Measurements from ENCODE around the gene PLXNA2.

The PLXNA2 gene

GRCh38 chr1:208149776-208150514, 94.2 kb downstream of the PLXNA2 start:
- no peak for TF ChIP-seq ISL1 (CRISPR knock-in tag; IDR thresholded peaks at IDR 0.05)
- no peak for TF ChIP-seq TCF4 (CRISPR knock-in tag; IDR thresholded peaks at IDR 0.05; ENCODE audit: borderline replicate concordance)
- no peak for TF ChIP-seq OSR1 (CRISPR knock-in tag; IDR thresholded peaks at IDR 0.05)
- TF ChIP-seq SNAI2 (CRISPR knock-in tag; IDR thresholded peaks at IDR 0.05), result no peak
- TF ChIP-seq ZNF565 (CRISPR knock-in tag; conservative IDR thresholded peaks at IDR 0.05; ENCODE audit: low read depth), result no peak
- TF ChIP-seq ARNTL (CRISPR knock-in tag; IDR thresholded peaks at IDR 0.05; ENCODE audit: borderline replicate concordance, low read depth), result no peak
- no peak for TF ChIP-seq CREB5 (CRISPR knock-in tag; IDR thresholded peaks at IDR 0.05; ENCODE audit: low read depth)
- TF ChIP-seq CSDC2 (CRISPR knock-in tag; IDR thresholded peaks at IDR 0.05), result no peak
- no peak for TF ChIP-seq ZFP3 (CRISPR knock-in tag; IDR thresholded peaks at IDR 0.05)
- TF ChIP-seq GLIS3 (CRISPR knock-in tag; IDR thresholded peaks at IDR 0.05), result no peak
- no peak for TF ChIP-seq TOX (CRISPR knock-in tag; IDR thresholded peaks at IDR 0.05; ENCODE audit: borderline replicate concordance)
- TF ChIP-seq ZFP30 (CRISPR knock-in tag; IDR thresholded peaks at IDR 0.05), result no peak
- no peak for TF ChIP-seq BACH2 (CRISPR knock-in tag; IDR thresholded peaks at IDR 0.05; ENCODE audit: borderline replicate concordance)
- no peak for TF ChIP-seq POU6F1 (CRISPR knock-in tag; IDR thresholded peaks at IDR 0.05; ENCODE audit: borderline replicate concordance, low read depth)
- TF ChIP-seq PPARA (CRISPR knock-in tag; IDR thresholded peaks at IDR 0.05; ENCODE audit: borderline replicate concordance), result no peak
- TF ChIP-seq ESRRG (CRISPR knock-in tag; IDR thresholded peaks at IDR 0.05), result no peak
- no peak for TF ChIP-seq ZC3H10 (CRISPR knock-in tag; IDR thresholded peaks at IDR 0.05)
- ATAC-seq, result no peak

GRCh38 chr1:208149213-208149612, 95.0 kb downstream of the PLXNA2 start:
- TF ChIP-seq ZNF565 (CRISPR knock-in tag; conservative IDR thresholded peaks at IDR 0.05; ENCODE audit: low read depth) (no peak), RARB (CRISPR knock-in tag; IDR thresholded peaks at IDR 0.05) (no peak), TCF4 (CRISPR knock-in tag; IDR thresholded peaks at IDR 0.05; ENCODE audit: borderline replicate concordance) (no peak), TSHZ2 (CRISPR knock-in tag; IDR thresholded peaks at IDR 0.05) (no peak), BACH2 (CRISPR knock-in tag; IDR thresholded peaks at IDR 0.05; ENCODE audit: borderline replicate concordance) (no peak), CREB5 (CRISPR knock-in tag; IDR thresholded peaks at IDR 0.05; ENCODE audit: low read depth) (no peak), ZC3H10 (CRISPR knock-in tag; IDR thresholded peaks at IDR 0.05) (no peak)
- ATAC-seq, result no peak

GRCh38 chr1:208148380-208148779, 95.8 kb downstream of the PLXNA2 start:
- TF ChIP-seq GLIS3 (CRISPR knock-in tag; IDR thresholded peaks at IDR 0.05), result no peak
- TF ChIP-seq ISL1 (CRISPR knock-in tag; IDR thresholded peaks at IDR 0.05), result no peak
- no peak for TF ChIP-seq ZNF70 (CRISPR knock-in tag; IDR thresholded peaks at IDR 0.05)
- TF ChIP-seq ZFP30 (CRISPR knock-in tag; IDR thresholded peaks at IDR 0.05), result no peak
- TF ChIP-seq RARB (CRISPR knock-in tag; IDR thresholded peaks at IDR 0.05), result no peak
- no peak for TF ChIP-seq BACH2 (CRISPR knock-in tag; IDR thresholded peaks at IDR 0.05; ENCODE audit: borderline replicate concordance)
- TF ChIP-seq ESRRG (CRISPR knock-in tag; IDR thresholded peaks at IDR 0.05), result no peak
- no peak for TF ChIP-seq PPARA (CRISPR knock-in tag; IDR thresholded peaks at IDR 0.05; ENCODE audit: borderline replicate concordance)
- ATAC-seq, result no peak

GRCh38 chr1:208146650-208147049, 97.5 kb downstream of the PLXNA2 start:
- ATAC-seq, result no peak
- no peak for TF ChIP-seq PPARA (CRISPR knock-in tag; IDR thresholded peaks at IDR 0.05; ENCODE audit: borderline replicate concordance)
- TF ChIP-seq ZFP30 (CRISPR knock-in tag; IDR thresholded peaks at IDR 0.05), result no peak
- TF ChIP-seq ZNF70 (CRISPR knock-in tag; IDR thresholded peaks at IDR 0.05), result no peak
- TF ChIP-seq PATZ1 (CRISPR knock-in tag; IDR thresholded peaks at IDR 0.05; ENCODE audit: borderline replicate concordance), result no peak
- no peak for TF ChIP-seq GLIS3 (CRISPR knock-in tag; IDR thresholded peaks at IDR 0.05)
- TF ChIP-seq ESRRG (CRISPR knock-in tag; IDR thresholded peaks at IDR 0.05), result no peak
